Gastroesophageal sphincter (tissue), 4 donors: ENCODE data around the gene PKD2. TPM values are rescaled to one million over a fixed set of nuclear protein-coding genes. Genes with fewer than 3 reads are reported as not detected.
"Not testable (repeated sequence)": the region's sequence is repeated elsewhere in the genome, so short reads cannot be mapped to it uniquely, and the experiment has no call there.

Source experiments
- ATAC-seq: fragments of 150-250 bp; one replicate; pipeline ENCODE4 v1.9.1; 2016; ENCODE audit warnings: mild to moderate bottlenecking, moderate library complexity
- H3K27ac ChIP-seq, 4 donors: fragments of 200-600 bp; sonication (generic) in 3 of 4; 1 replicate in 3 of 4; 2 replicates in 1 of 4; pipeline ENCODE4 v1.5.1; 2016 to 2019
- H3K27me3 ChIP-seq: fragments of 200-600 bp; sonication (generic); one replicate; pipeline ENCODE4 v1.5.1; 2019
- H3K36me3 ChIP-seq, 2 donors: fragments of 200-600 bp; sonication (generic); one replicate each; pipeline ENCODE4 v1.5.1; 2019; ENCODE audit warnings: control low read depth in 1 of 2
- H3K4me1 ChIP-seq, 3 donors: fragments of 200-600 bp; sonication (generic); 1 replicate in 2 of 3; 2 replicates in 1 of 3; pipeline ENCODE4 v1.5.1; 2016 to 2019; ENCODE audit warnings: control low read depth in 2 of 3
- H3K4me3 ChIP-seq, 2 donors: fragments of 200-600 bp; sonication (generic); one replicate each; pipeline ENCODE4 v1.5.1; 2019; ENCODE audit warnings: mild to moderate bottlenecking in 1 of 2, moderate library complexity in 1 of 2
- H3K9me3 ChIP-seq, 3 donors: fragments of 200-600 bp; sonication (generic); one replicate each; pipeline ENCODE4 v1.5.1; 2017 to 2019; ENCODE audit warnings: control low read depth in 2 of 3
- CTCF ChIP-seq, 4 experiments: fragments of 200-600 bp in 2 of 4; fragments of 450-650 bp in 2 of 4; sonication (generic) in 1 of 4; IDR thresholded peaks; one replicate each; pipeline ENCODE4 v1.5.1; 2017 to 2019; ENCODE audit warnings: antibody characterized with exemption in 4 of 4, mild to moderate bottlenecking in 2 of 4, moderate library complexity in 2 of 4
- EP300 ChIP-seq: sonication (generic); formaldehyde crosslinking; IDR thresholded peaks from one replicate; pipeline ENCODE4 v1.6.1; 2017; ENCODE audit warnings: antibody characterized with exemption, mild to moderate bottlenecking
- POLR2A ChIP-seq, 2 donors: fragments of 450-650 bp; IDR thresholded peaks; one replicate each; pipeline ENCODE4 v1.6.1; 2017; ENCODE audit warnings: antibody characterized with exemption in 2 of 2, mild to moderate bottlenecking in 2 of 2, moderate library complexity in 1 of 2
- POLR2AphosphoS5 ChIP-seq: sonication (generic); formaldehyde crosslinking; IDR thresholded peaks from one replicate; pipeline ENCODE4 v1.6.1; 2017; ENCODE audit warnings: antibody characterized with exemption
- WGBS, 2 donors: methylation state at CpG; one replicate each; pipeline ENCODE4 v1.1.5; 2018; ENCODE audit warnings: low coverage in 1 of 2; 5-methylcytosine and 5-hydroxymethylcytosine counted together
- total RNA-seq, 4 donors: library from RNA; depleted of rRNA; stranded (reverse); fragments of >200 nt; gene quantifications; one replicate each; pipeline ENCODE4 v1.1.0, GENCODE V29; 2016

Gene PKD2
- total RNA-seq, 4 donors from 2014 or later = 84.5 to 125 (median 117) TPM

- no peak for ATAC-seq
- 59 to 60% methylated on average over 4 of the region's 4 CpGs for WGBS, 2 donors
- Histone ChIP-seq H3K4me1 (no peaks in the 10 kb centered on the region), H3K27me3 (no peaks in the 10 kb centered on the region), H3K36me3 (no peaks in the 10 kb centered on the region), H3K4me3 (no peak overlapping the region), H3K27ac (no peak overlapping the region), H3K9me3 (no peaks in the 10 kb centered on the region)
- no peak for TF ChIP-seq EP300
- TF ChIP-seq CTCF (IDR thresholded peaks at IDR 0.05) = no peak
- TF ChIP-seq POLR2AphosphoS5 = no peak
- no peak for TF ChIP-seq POLR2A (IDR thresholded peaks at IDR 0.05)
Measured at GRCh38 chr4:88104902-88105610, 97.6 kb downstream of the PKD2 start.

- WGBS, 2 donors = 79 to 93% methylated on average over 2 to 3 of the region's 3 CpGs
- TF ChIP-seq EP300 (no peak), POLR2A (IDR thresholded peaks at IDR 0.05) (no peak), POLR2AphosphoS5 (no peak)
- Histone ChIP-seq H3K27me3 (no peaks in the 10 kb centered on the region), H3K4me1 (no peaks in the 10 kb centered on the region), H3K4me3 (no peak overlapping the region), H3K9me3 (no peaks in the 10 kb centered on the region), H3K36me3 (no peaks in the 10 kb centered on the region), H3K27ac (no peak overlapping the region)
- no peak for ATAC-seq
Measured at GRCh38 chr4:88106205-88106604, 98.8 kb downstream of the PKD2 start.

- no peak overlapping the region for H3K27ac ChIP-seq
- no peak for TF ChIP-seq POLR2A (IDR thresholded peaks at IDR 0.05)
- no peak for TF ChIP-seq CTCF (IDR thresholded peaks at IDR 0.05)
- TF ChIP-seq EP300 = no peak
- TF ChIP-seq POLR2AphosphoS5 = no peak
- no peaks in the 10 kb centered on the region for H3K4me1 ChIP-seq
- ATAC-seq = peak; percentile 60
- 58 to 83% methylated on average over 2 of the region's 2 CpGs for WGBS, 2 donors
- no peaks in the 10 kb centered on the region for H3K36me3 ChIP-seq
- no peaks in the 10 kb centered on the region for H3K9me3 ChIP-seq
- H3K4me3 ChIP-seq = no peak overlapping the region
- no peaks in the 10 kb centered on the region for H3K27me3 ChIP-seq
Measured at GRCh38 chr4:88107406-88108107, 100.1 kb downstream of the PKD2 start.

DNA sequence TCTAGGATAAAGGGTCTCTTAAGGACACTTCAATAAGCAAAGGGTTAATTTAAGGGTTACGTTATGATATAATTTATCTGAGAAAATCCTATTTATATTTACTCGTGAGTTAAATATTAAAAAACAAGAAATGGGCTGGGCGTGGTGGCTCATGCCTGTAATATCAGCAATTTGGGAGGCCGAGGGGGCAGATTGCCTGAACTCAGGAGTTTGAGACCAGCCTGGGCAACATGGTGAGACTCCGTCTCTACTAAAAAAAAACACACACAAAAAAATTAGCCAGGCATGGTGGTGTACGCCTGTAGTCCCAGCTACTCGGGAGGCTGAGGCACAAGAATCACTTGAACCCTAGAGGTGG is 100.7 kb downstream of the PKD2 start:
- not testable (repeated sequence) for H3K27ac ChIP-seq, H3K36me3 ChIP-seq, H3K4me1 ChIP-seq, H3K4me3 ChIP-seq, H3K27me3 ChIP-seq, H3K9me3 ChIP-seq, ATAC-seq
- WGBS, 2 donors = 82 to 90% methylated on average over 4 to 7 of the region's 7 CpGs

DNA sequence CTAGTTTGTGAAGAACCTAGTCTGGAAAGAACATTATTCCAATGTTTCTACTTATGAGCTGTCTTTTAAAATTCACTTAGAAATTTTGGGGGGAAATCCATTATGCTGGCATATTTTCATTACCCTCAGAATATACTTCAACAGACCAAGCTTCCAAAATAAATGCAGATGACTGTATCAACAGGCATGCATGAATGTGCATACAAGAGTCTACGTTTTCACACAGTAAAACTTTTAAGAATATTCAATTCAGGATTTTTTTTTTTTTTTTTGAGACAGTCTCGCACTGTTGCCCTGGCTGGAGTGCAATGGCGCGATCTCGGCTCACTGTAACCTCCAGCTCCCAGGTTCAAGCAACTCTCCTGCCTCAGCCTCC is 101.3 kb downstream of the PKD2 start:
- Histone ChIP-seq H3K36me3 (no peaks in the 10 kb centered on the region), H3K9me3 (no peaks in the 10 kb centered on the region), H3K4me1 (no peaks in the 10 kb centered on the region), H3K4me3 (no peak overlapping the region), H3K27me3 (no peaks in the 10 kb centered on the region), H3K27ac (no peak overlapping the region)
- no peak for TF ChIP-seq POLR2AphosphoS5
- no peak for TF ChIP-seq POLR2A (IDR thresholded peaks at IDR 0.05)
- TF ChIP-seq CTCF (IDR thresholded peaks at IDR 0.05) = no peak
- no peak for TF ChIP-seq EP300
- no peak for ATAC-seq
- WGBS, 2 donors = 75 to 86% methylated on average over 2 to 5 of the region's 5 CpGs
